Hepatocyte (in vitro differentiated cells): ENCODE results near the gene NUP155. TPM values are rescaled to one million over a fixed set of nuclear protein-coding genes. Genes with fewer than 3 reads are reported as not detected.

ENCODE experiments used
- DNase-seq: peaks from one replicate; pipeline ENCODE4 v3.0.0-alpha.2; 2016; ENCODE audit warnings: low spot score
- H2AFZ ChIP-seq: fragments of 200-600 bp; sonication (generic); 2 replicates; pipeline ENCODE4 v1.6.0; 2016; ENCODE audit warnings: antibody characterized with exemption, mild to moderate bottlenecking
- H3K27ac ChIP-seq: fragments of 200-600 bp; sonication (generic); 2 replicates; pipeline ENCODE4 v1.5.1; 2016; ENCODE audit warnings: mild to moderate bottlenecking
- H3K27me3 ChIP-seq: fragments of 200-600 bp; sonication (generic); 2 replicates; pipeline ENCODE4 v1.6.1; 2016
- H3K36me3 ChIP-seq: fragments of 200-600 bp; sonication (generic); replicated peaks from 2 replicates; pipeline ENCODE4 v1.5.1; 2016; ENCODE audit warnings: low read depth; ENCODE audit not compliant: insufficient read depth
- H3K4me1 ChIP-seq: fragments of 200-600 bp; sonication (generic); 2 replicates; pipeline ENCODE4 v1.5.1; 2016; ENCODE audit warnings: mild to moderate bottlenecking, moderate library complexity; ENCODE audit not compliant: insufficient read depth
- H3K4me2 ChIP-seq: fragments of 200-600 bp; sonication (generic); 2 replicates; pipeline ENCODE4 v1.6.0; 2016
- H3K4me3 ChIP-seq: fragments of 200-600 bp; sonication (generic); 2 replicates; pipeline ENCODE4 v1.5.1; 2016; ENCODE audit warnings: mild to moderate bottlenecking
- H3K79me2 ChIP-seq: fragments of 200-600 bp; sonication (generic); 2 replicates; pipeline ENCODE4 v1.6.0; 2017; ENCODE audit warnings: mild to moderate bottlenecking
- H3K9me2 ChIP-seq: fragments of 200-600 bp; sonication (generic); replicated peaks from 2 replicates; pipeline ENCODE4 v1.6.0; 2017; ENCODE audit warnings: mild to moderate bottlenecking; ENCODE audit not compliant: insufficient read depth
- H3K9me3 ChIP-seq: fragments of 200-600 bp; sonication (generic); 2 replicates; pipeline ENCODE4 v1.5.1; 2016; ENCODE audit warnings: low read depth, mild to moderate bottlenecking
- H4K20me1 ChIP-seq: fragments of 200-600 bp; sonication (generic); 2 replicates; pipeline ENCODE4 v1.6.0; 2016; ENCODE audit warnings: mild to moderate bottlenecking; ENCODE audit not compliant: insufficient read depth, poor library complexity, severe bottlenecking
- EZH2 ChIP-seq: fragments of 200-600 bp; sonication (generic); IDR thresholded peaks from 2 replicates; pipeline ENCODE4 v1.6.1; 2016; ENCODE audit warnings: antibody characterized with exemption, mild to moderate bottlenecking, borderline replicate concordance
- EZH2phosphoT487 ChIP-seq: fragments of 200-600 bp; sonication (generic); IDR thresholded peaks from one replicate; pipeline ENCODE4 v1.6.1; 2018; ENCODE audit warnings: antibody characterized with exemption, mild to moderate bottlenecking, low read depth, moderate library complexity; ENCODE audit not compliant: unreplicated experiment, severe bottlenecking
- WGBS: methylation state at CpG from one replicate; pipeline ENCODE4 v1.1.6; 2016; ENCODE audit warnings: low lambda C conversion rate; ENCODE audit errors: missing lambda C conversion rate; 5-methylcytosine and 5-hydroxymethylcytosine counted together
- polyA plus RNA-seq: library from polyadenylated mRNA; unstranded; fragments of >200 nt; fragmentation: Nextera tagmentation; extraction: Ambion mirVana; gene quantifications from 2 replicates; pipeline ENCODE4 v1.2.1, GENCODE V29; 2016
- total RNA-seq: library from RNA; depleted of rRNA; stranded (reverse); fragments of >200 nt; gene quantifications from 2 replicates; pipeline ENCODE4 v1.2.3, GENCODE V29; 2014
- TF ChIP-seq, protein P1 (sequence below): fragments of 200-600 bp; sonication (generic); IDR thresholded peaks from 2 replicates; pipeline ENCODE4 v1.5.1; 2016; ENCODE audit warnings: antibody characterized with exemption, mild to moderate bottlenecking; ENCODE audit not compliant: poor library complexity

NUP155 gene
- total and polyA plus RNA-seq, 2 experiments from 2014 or later = 9.1 to 23.4 TPM

DNA sequence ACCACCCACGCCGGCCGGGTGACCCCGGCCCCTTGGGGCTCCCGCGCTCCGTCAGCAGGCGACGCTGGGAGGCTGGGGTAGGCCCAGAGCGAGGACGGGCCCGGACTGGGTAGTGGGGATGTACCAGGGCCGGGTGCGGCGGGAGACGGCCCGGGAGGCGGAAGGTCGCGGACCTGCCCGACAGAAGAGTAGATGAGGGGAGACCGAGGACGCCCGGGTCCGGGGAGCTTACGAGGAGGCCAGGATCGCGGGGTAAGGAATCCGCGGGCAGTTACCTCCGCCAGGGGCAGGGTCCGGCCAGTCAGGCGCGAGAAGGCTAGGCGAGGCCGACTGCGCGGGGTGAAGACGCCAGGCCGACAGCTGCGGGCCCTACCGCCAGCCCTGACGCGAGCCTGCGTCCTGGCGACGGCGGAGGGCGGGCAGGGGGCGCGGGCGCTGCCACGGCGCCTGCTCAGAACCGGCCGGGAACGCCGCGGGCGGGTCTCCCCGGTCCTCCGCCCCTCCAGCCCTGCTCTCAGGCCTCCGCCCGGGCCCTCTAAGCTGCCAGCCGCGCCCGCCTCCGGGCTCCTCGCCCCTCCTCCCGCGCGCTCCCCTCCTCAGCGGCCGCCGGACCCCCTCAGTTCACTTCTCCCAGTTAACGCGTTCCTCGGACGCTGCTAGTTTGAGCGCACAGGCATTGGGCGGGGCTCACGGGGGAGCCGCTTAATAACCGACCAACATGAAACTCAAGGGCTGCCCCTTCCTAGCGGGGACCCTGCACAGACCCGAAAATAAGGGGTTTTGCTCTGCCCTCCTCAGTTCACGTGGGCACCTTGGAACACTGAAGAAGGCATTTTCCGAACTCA, 121.7 kb downstream of the NUP155 start, which contains the start of gene CPLANE1:
TSS of gene CPLANE1 (minus strand) at position 407 of the 845 bp plus-strand sequence. CDS start 1,678 bp downstream, outside the sequence.
- 2% methylated on average over 45 of the region's 88 CpGs for WGBS

DNA sequence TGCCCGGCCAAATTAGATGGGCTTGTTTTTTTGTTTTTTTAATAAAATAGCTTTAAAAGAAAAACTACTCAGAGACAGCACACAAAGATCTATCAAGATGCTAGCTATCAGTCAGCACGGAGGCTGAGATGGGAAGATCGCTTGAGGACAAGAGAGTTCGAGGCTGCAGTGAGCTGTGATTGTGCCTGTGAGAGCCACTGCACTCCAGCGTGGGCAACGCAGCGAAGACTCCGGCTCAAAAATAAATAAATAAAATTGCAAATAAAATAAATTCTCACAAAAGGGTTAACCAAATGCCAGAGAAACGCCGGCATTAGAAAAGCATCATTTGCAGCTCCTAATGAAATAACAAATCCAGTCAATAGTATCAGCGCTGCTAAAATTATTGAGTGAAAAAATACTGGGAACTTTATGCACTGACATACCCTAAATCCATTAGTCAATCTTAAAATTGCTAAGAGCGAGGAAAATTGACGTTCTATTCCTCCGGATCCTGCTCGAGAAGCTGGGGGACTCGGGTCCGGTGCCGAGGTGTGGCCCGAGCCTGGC, 122.4 kb downstream of the NUP155 start:
- Histone ChIP-seq H3K36me3 (no peaks in the 10 kb centered on the region), H2AFZ (peak overlapping the region; percentile 97), H3K4me2 (peak overlapping the region; percentile 81), H4K20me1 (no peaks in the 10 kb centered on the region), H3K27ac (peak overlapping the region; percentile 97), H3K9me2 (no peaks in the 10 kb centered on the region), H3K9me3 (no peaks in the 10 kb centered on the region), H3K4me3 (peak overlapping the region; percentile 53), H3K27me3 (no peaks in the 10 kb centered on the region), H3K79me2 (peaks cover 32% of the 10 kb centered on the region), H3K4me1 (peaks cover 14% of the 10 kb centered on the region)
- DNase-seq = peak; percentile 9
- 9% methylated on average over 19 of the region's 19 CpGs for WGBS
- TF ChIP-seq EZH2 (no peak), EZH2phosphoT487 (no peak)
- TF ChIP-seq, protein P1, sequence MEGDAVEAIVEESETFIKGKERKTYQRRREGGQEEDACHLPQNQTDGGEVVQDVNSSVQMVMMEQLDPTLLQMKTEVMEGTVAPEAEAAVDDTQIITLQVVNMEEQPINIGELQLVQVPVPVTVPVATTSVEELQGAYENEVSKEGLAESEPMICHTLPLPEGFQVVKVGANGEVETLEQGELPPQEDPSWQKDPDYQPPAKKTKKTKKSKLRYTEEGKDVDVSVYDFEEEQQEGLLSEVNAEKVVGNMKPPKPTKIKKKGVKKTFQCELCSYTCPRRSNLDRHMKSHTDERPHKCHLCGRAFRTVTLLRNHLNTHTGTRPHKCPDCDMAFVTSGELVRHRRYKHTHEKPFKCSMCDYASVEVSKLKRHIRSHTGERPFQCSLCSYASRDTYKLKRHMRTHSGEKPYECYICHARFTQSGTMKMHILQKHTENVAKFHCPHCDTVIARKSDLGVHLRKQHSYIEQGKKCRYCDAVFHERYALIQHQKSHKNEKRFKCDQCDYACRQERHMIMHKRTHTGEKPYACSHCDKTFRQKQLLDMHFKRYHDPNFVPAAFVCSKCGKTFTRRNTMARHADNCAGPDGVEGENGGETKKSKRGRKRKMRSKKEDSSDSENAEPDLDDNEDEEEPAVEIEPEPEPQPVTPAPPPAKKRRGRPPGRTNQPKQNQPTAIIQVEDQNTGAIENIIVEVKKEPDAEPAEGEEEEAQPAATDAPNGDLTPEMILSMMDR = no peak

More for the DNA sequence above, 121.7 kb downstream of the NUP155 start, which contains the start of gene CPLANE1:
- H3K36me3 ChIP-seq = no peaks in the 10 kb centered on the region
- DNase-seq = peak; percentile 92
- peak within 1 kb of the TSS; percentile 97 for H3K27ac ChIP-seq
- no peaks in the 10 kb centered on the region for H3K9me2 ChIP-seq
- H3K9me3 ChIP-seq = no peaks in the 10 kb centered on the region
- H3K4me1 ChIP-seq = peaks cover 14% of the 10 kb centered on the region
- TF ChIP-seq, protein P1 = peak; percentile 16
- TF ChIP-seq EZH2 (no peak), EZH2phosphoT487 (no peak)
- peak within 1 kb of the TSS; percentile 97 for H2AFZ ChIP-seq
- peak within 1 kb of the TSS; percentile 53 for H3K4me3 ChIP-seq
- H3K4me2 ChIP-seq = peak within 1 kb of the TSS; percentile 81
- no peaks in the 10 kb centered on the region for H4K20me1 ChIP-seq
- H3K79me2 ChIP-seq = peaks cover 32% of the 10 kb centered on the region
- H3K27me3 ChIP-seq = no peaks in the 10 kb centered on the region

DNA sequence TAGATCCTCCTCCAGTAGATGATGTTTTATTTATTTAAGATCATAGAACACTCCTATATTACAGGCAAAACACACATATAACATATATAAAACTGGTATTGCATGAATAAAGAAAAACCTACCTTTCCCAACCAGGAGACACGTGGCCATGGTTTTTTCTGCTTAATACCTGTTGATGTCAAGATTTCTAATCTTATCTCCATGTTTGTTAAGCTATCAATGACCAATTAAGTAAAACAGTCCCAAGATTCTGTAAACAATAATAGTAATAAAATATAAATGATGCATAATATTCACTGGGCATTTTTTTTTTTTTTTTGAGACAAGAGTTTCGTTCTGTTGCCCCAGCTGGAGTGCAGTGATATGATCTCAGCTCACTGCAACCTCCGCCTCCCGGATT, 123.4 kb downstream of the NUP155 start:
- Histone ChIP-seq H2AFZ (no peak overlapping the region), H3K4me3 (no peak overlapping the region), H3K27ac (no peak overlapping the region), H3K4me1 (peaks cover 14% of the 10 kb centered on the region), H3K9me2 (no peaks in the 10 kb centered on the region), H4K20me1 (no peaks in the 10 kb centered on the region), H3K27me3 (no peaks in the 10 kb centered on the region), H3K79me2 (peaks cover 32% of the 10 kb centered on the region), H3K4me2 (peak overlapping the region; percentile 81), H3K36me3 (no peaks in the 10 kb centered on the region), H3K9me3 (no peaks in the 10 kb centered on the region)
- TF ChIP-seq EZH2phosphoT487 (no peak), EZH2 (no peak)
- TF ChIP-seq, protein P1 = no peak
- DNase-seq = no peak
- 87% methylated on average over 4 of the region's 4 CpGs for WGBS
